HEK293T (cell line): ENCODE measurements around the gene TMEM61.
A peak's percentile ranks its signal among the peaks of the same experiment; 100 is the strongest.
"Not testable (repeated sequence)": the region's sequence is repeated elsewhere in the genome, so short reads cannot be mapped to it uniquely, and the experiment has no call there.

Experiments
- CTCF ChIA-PET: fragments of 350-600 bp; formaldehyde crosslinking; extraction: SDS; loops from one replicate; lab custom pipeline; 2021; ENCODE audit warnings: antibody characterized with exemption, inconsistent platforms; lab: Yijun Ruan, JAX
- POLR2A ChIA-PET: fragments of 350-600 bp; formaldehyde crosslinking; extraction: SDS; loops from one replicate; lab custom pipeline; 2020; ENCODE audit warnings: antibody characterized with exemption, inconsistent platforms; lab: Yijun Ruan, JAX
- DNase-seq: peaks from one replicate; pipeline ENCODE4 v3.0.0; 2012; ENCODE audit warnings: mixed read lengths; ENCODE audit errors: extremely low spot score
- ARNT ChIP-seq: fragments of 450-650 bp; IDR thresholded peaks from 2 replicates; pipeline ENCODE4 v1.6.1; 2017; ENCODE audit warnings: mild to moderate bottlenecking
- BHLHE40 ChIP-seq: fragments of 450-650 bp; IDR thresholded peaks from 2 replicates; pipeline ENCODE4 v1.6.1; 2016; ENCODE audit warnings: mild to moderate bottlenecking, moderate library complexity, borderline replicate concordance
- CTBP1 ChIP-seq: fragments of 450-650 bp; IDR thresholded peaks from 2 replicates; pipeline ENCODE4 v1.6.1; 2016; ENCODE audit warnings: borderline replicate concordance
- ELF4 ChIP-seq: fragments of 450-650 bp; IDR thresholded peaks from 2 replicates; pipeline ENCODE4 v1.6.1; 2017; ENCODE audit warnings: antibody characterized with exemption
- FOXA1 ChIP-seq: fragments of 450-650 bp; IDR thresholded peaks from 2 replicates; pipeline ENCODE4 v1.6.1; 2016; ENCODE audit warnings: mild to moderate bottlenecking
- FOXK2 ChIP-seq: fragments of 450-650 bp; IDR thresholded peaks from 2 replicates; pipeline ENCODE4 v1.6.1; 2016; ENCODE audit warnings: mild to moderate bottlenecking
- FOXM1 ChIP-seq: fragments of 450-650 bp; IDR thresholded peaks from 2 replicates; pipeline ENCODE4 v1.6.1; 2017; ENCODE audit warnings: mild to moderate bottlenecking, borderline replicate concordance
- HDGF ChIP-seq: fragments of 450-650 bp; IDR thresholded peaks from 2 replicates; pipeline ENCODE4 v1.6.1; 2017; ENCODE audit warnings: antibody characterized with exemption, borderline replicate concordance
- L3MBTL2 ChIP-seq: fragments of 450-650 bp; conservative IDR thresholded peaks from 2 replicates; pipeline ENCODE4 v1.6.1; 2016; ENCODE audit warnings: mild to moderate bottlenecking
- LEF1 ChIP-seq: fragments of 450-650 bp; IDR thresholded peaks from 2 replicates; pipeline ENCODE4 v1.6.1; 2017; ENCODE audit warnings: mild to moderate bottlenecking, borderline replicate concordance
- NFRKB ChIP-seq: fragments of 450-650 bp; IDR thresholded peaks from 2 replicates; pipeline ENCODE4 v1.6.1; 2016; ENCODE audit warnings: mild to moderate bottlenecking, moderate library complexity
- PKNOX1 ChIP-seq: fragments of 450-650 bp; IDR thresholded peaks from 2 replicates; pipeline ENCODE4 v1.6.1; 2016
- SP1 ChIP-seq: fragments of 450-650 bp; IDR thresholded peaks from 2 replicates; pipeline ENCODE4 v1.6.1; 2017
- SUZ12 ChIP-seq: fragments of 450-650 bp; IDR thresholded peaks from 2 replicates; pipeline ENCODE4 v1.6.1; 2016; ENCODE audit warnings: mild to moderate bottlenecking
- TARDBP ChIP-seq: fragments of 450-650 bp; IDR thresholded peaks from 2 replicates; pipeline ENCODE4 v1.6.1; 2016
- ZNF384 ChIP-seq: fragments of 450-650 bp; IDR thresholded peaks from 2 replicates; pipeline ENCODE4 v1.6.1; 2016

The TMEM61 gene

GRCh38 chr1:55021942-55022546 is 41.6 kb downstream of the TMEM61 start:
- peak; percentile 98 for DNase-seq
- POLR2A ChIA-PET: interaction anchor here (1.4 kb wide), 2 partner anchors 72 to 94 kb away, joined by 4 to 6 read pairs; no protein-coding TSS in a partner anchor
- CTCF ChIA-PET: interaction anchor here (0.5 to 2.3 kb wide), 20 partner anchors 11 to 145 kb away, joined by 3 to 39 read pairs (median 4); no protein-coding TSS in a partner anchor
- TF ChIP-seq HDGF (peak; percentile 93; the same call in 1 of the 2 replicates), LEF1 (no peak), SP1 (no peak)

- CTCF ChIA-PET, DNase-seq, POLR2A ChIA-PET: not testable (repeated sequence)
Measured at GRCh38 chr1:55024163-55024562, 43.7 kb downstream of the TMEM61 start.

GRCh38 chr1:55026682-55027081 is 46.3 kb downstream of the TMEM61 start:
- POLR2A ChIA-PET, DNase-seq, CTCF ChIA-PET: not testable (repeated sequence)

- POLR2A ChIA-PET, CTCF ChIA-PET, DNase-seq: not testable (repeated sequence)
Measured at GRCh38 chr1:55031098-55031497, 50.7 kb downstream of the TMEM61 start.

- DNase-seq: no peak
- CTCF ChIA-PET: interaction anchor here (0.6 to 2.9 kb wide), 2 partner anchors 11 to 327 kb away, joined by 3 to 12 read pairs; no protein-coding TSS in a partner anchor
- TF ChIP-seq TARDBP (no peak), SUZ12 (no peak), CTBP1 (no peak), FOXM1 (no peak), SP1 (no peak), FOXK2 (no peak), HDGF (no peak)
- POLR2A ChIA-PET: no interaction called here
Measured at GRCh38 chr1:55033265-55033614, 52.8 kb downstream of the TMEM61 start.

GRCh38 chr1:55034476-55035133 is 54.2 kb downstream of the TMEM61 start:
- DNase-seq: no peak
- CTCF ChIA-PET: no interaction called here
- POLR2A ChIA-PET: no interaction called here
- no peak for TF ChIP-seq PKNOX1
- no peak for TF ChIP-seq FOXK2
- no peak for TF ChIP-seq SP1
- TF ChIP-seq L3MBTL2: no peak
- TF ChIP-seq TARDBP: no peak
- TF ChIP-seq ELF4: no peak
- no peak for TF ChIP-seq NFRKB
- no peak for TF ChIP-seq BHLHE40
- TF ChIP-seq FOXA1: no peak
- TF ChIP-seq LEF1: no peak
- no peak for TF ChIP-seq ARNT
- TF ChIP-seq SUZ12: no peak
- TF ChIP-seq ZNF384: no peak
- TF ChIP-seq CTBP1: no peak
- no peak for TF ChIP-seq FOXM1
- no peak for TF ChIP-seq HDGF

- DNase-seq: no peak
- no peak for TF ChIP-seq SP1
- no peak for TF ChIP-seq PKNOX1
- no peak for TF ChIP-seq ARNT
- TF ChIP-seq CTBP1: no peak
- no peak for TF ChIP-seq FOXA1
- no peak for TF ChIP-seq ZNF384
- ChIA-PET POLR2A (no interaction called here), CTCF (interaction anchor here (0.7 to 1.6 kb wide), 2 partner anchors 14 to 20 kb away, joined by 4 to 5 read pairs; no protein-coding TSS in a partner anchor)
Measured at GRCh38 chr1:55035904-55036303, 55.5 kb downstream of the TMEM61 start.
